ENCODE measurements around the gene CLEC2L.

The CLEC2L gene

DNA sequence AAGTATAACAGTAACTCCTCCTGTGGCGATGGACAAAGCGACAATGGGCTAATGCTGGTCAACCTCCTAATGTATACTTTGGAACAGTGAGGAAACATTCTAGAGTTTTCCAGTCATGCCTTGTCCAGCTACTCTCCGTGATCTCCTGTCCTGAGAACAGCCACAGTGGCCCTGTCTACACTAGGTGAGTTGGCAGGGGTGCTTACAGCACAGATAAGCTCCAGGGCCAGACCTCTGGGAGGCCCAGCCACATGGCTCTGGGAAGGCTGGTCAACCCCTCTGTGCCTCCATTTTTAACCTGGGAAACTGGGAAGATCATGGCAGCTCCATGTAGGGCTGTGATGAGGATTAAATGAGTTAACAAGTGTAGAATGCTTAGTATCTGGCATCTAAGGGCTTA is 57.0 kb downstream of the CLEC2L start:
- no peak for DNase-seq

DNA sequence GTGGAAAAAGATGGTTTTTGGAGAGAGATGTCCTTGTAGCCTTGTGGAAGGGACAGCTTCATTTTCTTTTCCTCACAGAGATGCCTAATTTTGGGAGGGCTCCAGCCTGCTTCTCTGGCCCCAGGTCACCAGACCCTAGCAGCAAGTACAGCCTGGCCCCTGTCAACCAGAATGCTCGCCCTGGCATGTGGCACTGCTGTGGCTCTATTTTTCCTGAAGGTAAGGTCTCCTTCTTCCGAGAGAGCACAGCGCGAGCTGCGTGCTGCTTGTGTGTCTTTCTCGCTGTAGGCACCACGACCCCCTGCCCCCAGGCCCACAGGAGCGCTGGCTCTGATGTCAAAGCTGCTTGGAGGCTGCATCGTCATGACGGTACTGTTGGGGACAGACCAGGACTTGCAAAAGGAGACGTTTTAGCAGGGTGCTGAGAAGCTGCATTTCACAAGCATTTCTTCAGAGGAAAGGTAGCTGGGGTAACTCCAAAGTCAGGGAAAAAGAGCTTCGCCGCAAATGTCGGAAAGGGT is 58.7 kb downstream of the CLEC2L start:
- DNase-seq: no peak

DNA sequence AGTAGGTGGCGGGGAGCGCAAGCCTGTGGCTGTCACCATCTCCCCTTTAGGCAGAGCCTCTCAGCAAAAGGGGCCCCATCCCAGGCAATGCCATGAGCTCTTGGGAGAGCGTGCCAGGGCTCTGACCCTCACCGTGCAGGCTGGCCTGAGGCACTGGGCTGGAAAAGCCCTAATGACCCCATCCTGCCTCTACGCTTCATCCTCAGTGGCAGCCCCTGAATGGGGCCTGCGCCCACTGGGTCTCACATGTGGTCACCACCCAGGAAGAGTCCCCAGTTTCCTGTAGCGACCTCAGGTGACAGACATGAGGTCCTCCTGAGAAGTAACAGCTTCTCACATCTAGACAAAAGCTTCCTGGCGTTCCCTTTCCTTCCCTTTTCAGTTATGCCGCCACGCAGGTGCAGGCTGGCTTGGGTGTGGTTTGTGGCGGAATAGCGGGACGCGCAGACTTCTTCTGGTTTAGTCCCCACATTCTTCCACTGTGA is 59.2 kb downstream of the CLEC2L start:
- no peak for DNase-seq

DNA sequence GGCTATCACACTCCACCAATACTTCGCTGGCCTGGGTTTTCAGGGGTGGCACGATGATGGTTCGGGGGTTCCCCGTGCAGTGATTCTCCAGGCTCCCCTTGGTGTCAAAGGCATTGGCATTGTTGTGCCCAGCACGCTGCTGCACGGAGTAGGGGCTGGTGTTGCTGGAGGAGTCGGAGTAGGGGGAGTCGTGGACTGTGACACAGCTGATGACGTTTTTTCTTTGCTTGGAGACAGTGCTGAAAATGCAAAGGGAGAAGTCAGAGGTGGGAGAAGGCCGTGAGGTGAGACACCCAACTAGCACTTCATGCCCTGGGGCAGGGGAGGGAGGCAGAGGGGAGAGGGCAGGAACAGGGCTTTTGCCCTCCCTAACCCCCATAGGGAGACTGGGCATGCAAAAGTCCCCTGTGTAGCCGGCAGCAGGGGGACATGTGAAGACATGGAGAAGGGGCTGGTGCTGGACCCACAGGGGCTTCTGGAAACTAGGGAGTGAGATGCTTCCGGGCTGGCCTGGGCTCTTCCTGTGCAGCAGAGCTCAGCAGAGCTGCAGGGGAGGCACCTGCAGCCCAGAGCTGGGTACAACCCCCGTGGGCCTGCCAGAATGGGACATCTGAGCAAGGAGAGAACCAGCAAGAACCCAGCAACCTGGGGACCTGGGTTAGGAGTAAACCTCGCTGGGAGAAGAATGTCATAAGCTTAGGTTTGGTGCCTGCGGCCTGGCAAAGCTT is 60.5 kb downstream of the CLEC2L start:
- no peak for DNase-seq

DNA sequence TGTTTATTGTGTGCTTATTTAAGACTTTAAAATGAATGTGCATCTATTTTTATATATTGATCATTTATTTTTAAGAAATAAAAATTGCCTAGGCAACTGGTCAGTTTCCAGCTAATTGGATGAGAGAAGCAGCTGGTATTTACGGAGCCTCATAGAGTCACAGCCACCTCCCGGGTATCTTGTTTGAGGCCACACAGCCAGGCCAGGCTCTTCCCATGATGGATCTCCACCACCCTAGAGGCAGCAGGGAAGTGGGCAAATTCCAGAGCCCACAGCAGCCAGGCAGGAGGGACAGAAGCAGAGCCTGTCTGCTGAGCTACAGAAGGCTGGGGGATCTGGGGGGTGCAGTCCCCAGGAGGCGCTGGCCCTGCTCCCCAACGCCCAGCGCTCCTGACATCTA is 61.6 kb downstream of the CLEC2L start:
- DNase-seq: no peak

DNA sequence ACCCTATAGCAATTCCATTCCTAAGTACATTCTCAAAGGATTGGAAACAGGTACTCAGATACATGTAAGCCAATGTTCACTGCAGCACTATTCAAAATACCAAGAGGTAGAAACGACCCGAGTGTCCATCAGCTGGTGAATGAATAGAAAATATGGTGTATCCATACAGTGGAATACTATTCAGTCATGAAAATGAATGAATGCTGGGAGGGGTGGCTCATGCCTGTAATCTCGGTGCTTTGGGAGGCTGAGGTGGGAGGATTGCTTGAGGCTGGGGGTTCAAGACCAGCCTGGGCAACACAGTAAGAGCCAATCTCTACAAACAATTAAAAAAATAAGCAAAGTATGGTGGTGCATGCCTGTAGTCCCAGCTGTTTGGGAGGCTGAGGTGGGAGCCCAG is 62.8 kb downstream of the CLEC2L start:
- no peak for DNase-seq

DNA sequence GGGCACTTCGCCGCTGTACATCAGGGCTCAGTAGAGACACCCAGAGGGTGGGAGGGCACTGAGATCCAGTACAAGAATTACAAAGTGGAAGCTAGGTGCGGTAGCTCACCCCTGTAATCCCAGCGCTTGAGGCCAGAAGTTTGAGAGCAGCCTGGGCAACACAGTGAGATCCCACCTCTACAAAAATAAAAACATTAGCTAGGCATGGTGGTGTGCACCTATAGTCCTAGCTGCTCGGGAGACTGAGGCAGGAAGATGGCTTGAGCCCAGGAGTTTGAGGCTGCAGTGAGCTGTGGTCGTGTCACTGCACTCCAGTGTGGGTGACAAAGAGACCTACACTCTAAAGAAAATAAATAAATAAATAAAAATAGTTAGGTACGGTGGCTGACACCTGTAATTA is 64.0 kb downstream of the CLEC2L start:
- no peak for DNase-seq

DNA sequence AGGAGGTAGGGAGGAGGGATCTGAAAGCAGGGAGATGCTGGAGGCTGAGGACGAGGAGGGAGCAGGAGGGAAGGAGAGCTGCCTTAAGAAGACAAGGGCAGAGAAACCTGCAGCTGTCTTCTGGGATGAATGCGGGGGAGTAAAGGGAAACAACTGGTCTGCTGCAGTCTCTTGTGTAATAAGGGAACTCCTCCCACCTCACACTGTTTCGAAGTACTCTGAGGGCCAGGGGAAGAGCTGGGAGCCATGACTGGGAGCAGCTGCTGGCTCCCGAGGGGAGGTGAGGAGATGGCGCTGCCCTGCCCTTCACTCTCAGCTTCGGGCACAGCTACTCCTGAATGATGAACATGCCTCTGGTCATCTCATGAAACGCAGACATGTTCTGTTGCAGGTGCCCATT is 65.1 kb downstream of the CLEC2L start:
- no peak for DNase-seq

DNA sequence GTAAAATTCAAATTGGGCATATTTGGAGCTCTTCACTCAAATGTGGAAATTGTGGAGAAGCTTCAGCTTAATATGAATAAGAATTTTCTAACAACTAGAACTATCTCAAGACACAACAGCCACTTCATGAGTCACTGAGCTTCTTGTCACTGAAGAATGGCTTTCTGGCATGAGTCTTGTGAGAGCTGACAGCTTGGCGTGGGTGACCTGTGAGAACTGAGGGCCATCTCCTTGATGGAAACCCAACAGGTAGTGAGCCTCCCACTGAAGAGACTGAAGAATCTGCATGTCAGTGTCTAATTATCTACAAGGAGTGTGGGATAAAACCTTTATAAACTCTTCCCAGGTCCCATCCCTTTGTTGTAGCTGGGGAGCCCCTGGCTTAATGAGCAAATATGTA is 66.0 kb downstream of the CLEC2L start:
- DNase-seq: no peak

DNA sequence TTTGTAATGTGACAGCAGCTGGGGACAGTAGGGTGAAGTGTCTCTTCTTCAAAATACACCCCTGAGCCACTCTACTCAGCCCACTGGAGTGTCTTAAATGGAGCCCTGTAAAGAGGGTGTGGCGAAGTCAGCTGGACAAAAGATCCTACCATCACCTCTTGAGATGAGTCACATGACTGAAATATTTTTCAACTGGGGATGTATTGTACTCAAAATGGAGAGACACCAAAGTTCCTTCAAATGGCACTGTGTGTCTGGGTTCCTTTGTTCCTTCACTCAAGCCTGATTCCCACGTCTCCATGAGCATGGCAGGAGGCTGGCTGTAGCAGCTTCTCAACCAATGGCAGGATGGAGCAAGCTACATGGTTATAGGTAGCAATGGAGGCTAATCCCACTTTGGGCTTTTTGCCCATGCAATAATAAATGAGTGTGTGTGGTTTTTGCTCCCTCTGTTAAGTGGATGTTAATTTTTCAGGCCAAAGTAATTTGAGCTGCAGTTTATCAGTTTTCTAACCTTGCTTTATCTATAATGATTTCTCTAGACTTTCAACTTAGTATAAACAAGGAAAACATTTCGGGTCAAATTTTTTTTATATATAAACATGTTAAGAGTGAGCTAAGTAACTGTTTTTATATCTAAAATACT is 68.2 kb downstream of the CLEC2L start:
- DNase-seq: no peak

DNA sequence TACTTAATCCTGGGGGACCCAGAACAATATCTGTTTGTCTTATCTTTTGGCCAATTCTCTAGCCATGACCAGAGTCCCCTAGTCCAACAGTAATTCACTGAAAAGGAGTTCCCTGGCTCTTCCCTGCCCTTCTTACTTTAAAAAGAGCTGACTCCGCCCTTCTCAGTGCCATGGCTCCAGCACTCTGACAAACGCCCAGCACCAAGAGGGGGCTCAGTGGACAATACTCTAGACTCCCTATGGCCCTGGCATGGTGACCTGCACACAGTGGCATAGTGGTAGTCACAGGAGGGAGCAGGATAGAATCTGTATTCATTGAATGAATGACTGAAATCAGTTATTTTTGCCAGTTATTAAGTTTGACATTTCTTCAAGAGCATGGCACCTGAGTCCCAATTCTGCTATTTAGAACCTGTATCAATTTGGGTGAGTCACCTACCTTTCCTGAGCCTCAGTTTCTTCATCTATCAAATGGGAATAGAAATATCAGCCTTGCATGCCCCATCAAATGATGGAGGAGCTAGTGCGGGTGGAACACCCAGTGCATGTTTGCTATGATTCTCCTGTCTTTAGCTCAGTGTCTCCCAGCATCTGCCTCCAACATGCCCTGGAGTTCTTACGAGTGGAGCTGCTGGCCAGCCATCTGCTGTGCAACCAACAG is 69.4 kb downstream of the CLEC2L start:
- DNase-seq: no peak

DNA sequence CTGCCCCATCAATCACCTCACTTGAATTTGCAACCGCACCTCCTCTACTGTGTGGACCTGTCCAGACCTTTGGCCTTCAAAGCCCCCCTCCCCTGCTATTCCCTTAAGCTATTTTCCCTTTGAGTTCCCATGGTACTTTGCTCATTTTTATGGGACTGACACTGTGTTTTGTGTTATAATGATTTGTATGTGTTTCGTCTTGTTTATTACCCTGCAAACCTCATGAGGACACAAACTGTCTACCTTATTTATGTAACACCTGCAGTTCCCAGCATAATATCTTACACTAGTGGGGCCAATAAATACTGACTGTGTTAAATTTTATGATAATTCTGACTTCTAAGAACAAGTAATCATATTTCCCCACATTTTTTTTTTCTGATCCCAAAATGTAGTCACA is 70.6 kb downstream of the CLEC2L start:
- no peak for DNase-seq
